Smooth muscle cell (in vitro differentiated cells): ENCODE measurements around the gene PDLIM5. TPM values are rescaled to one million over a fixed set of nuclear protein-coding genes. Genes with fewer than 3 reads are reported as not detected.

ENCODE experiments used
- DNase-seq: peaks from one replicate; lab custom pipeline; 2025; ENCODE audit not compliant: unreplicated experiment; lab: John Stamatoyannopoulos, UW
- H2AFZ ChIP-seq: fragments of 200-600 bp; sonication (generic); 2 replicates; pipeline ENCODE4 v1.6.0; 2016; ENCODE audit warnings: antibody characterized with exemption, low read depth, mild to moderate bottlenecking
- H3F3A ChIP-seq: fragments of 200-600 bp; sonication (generic); 2 replicates; pipeline ENCODE4 v1.6.0; 2017; ENCODE audit warnings: antibody characterized with exemption, low read depth
- H3K27ac ChIP-seq: fragments of 200-600 bp; sonication (generic); 2 replicates; pipeline ENCODE4 v1.5.1; 2016; ENCODE audit warnings: low read depth, mild to moderate bottlenecking
- H3K27me3 ChIP-seq: fragments of 200-600 bp; sonication (generic); 2 replicates; pipeline ENCODE4 v1.6.1; 2016; ENCODE audit warnings: low read depth, mild to moderate bottlenecking
- H3K36me3 ChIP-seq: fragments of 200-600 bp; sonication (generic); 2 replicates; pipeline ENCODE4 v1.5.1; 2016; ENCODE audit warnings: low read depth
- H3K4me1 ChIP-seq: fragments of 200-600 bp; sonication (generic); 2 replicates; pipeline ENCODE4 v1.5.1; 2016; ENCODE audit warnings: low read depth
- H3K4me2 ChIP-seq: fragments of 200-600 bp; sonication (generic); 2 replicates; pipeline ENCODE4 v1.6.0; 2016; ENCODE audit warnings: mild to moderate bottlenecking
- H3K4me3 ChIP-seq: fragments of 200-600 bp; sonication (generic); 2 replicates; pipeline ENCODE4 v1.5.1; 2016; ENCODE audit warnings: mild to moderate bottlenecking
- H3K79me2 ChIP-seq: fragments of 200-600 bp; sonication (generic); 2 replicates; pipeline ENCODE4 v1.6.0; 2016; ENCODE audit warnings: low read depth, mild to moderate bottlenecking
- H3K9ac ChIP-seq: fragments of 200-600 bp; sonication (generic); 2 replicates; pipeline ENCODE4 v1.6.0; 2016; ENCODE audit warnings: low read depth
- H3K9me3 ChIP-seq: fragments of 200-600 bp; sonication (generic); replicated peaks from 2 replicates; pipeline ENCODE4 v1.5.1; 2016; ENCODE audit warnings: low read depth
- H4K20me1 ChIP-seq: fragments of 200-600 bp; sonication (generic); 2 replicates; pipeline ENCODE4 v1.6.0; 2016; ENCODE audit warnings: low read depth
- CTCF ChIP-seq: fragments of 200-600 bp; sonication (generic); IDR thresholded peaks from 2 replicates; pipeline ENCODE4 v1.5.1; 2017; ENCODE audit warnings: borderline replicate concordance, mild to moderate bottlenecking, antibody characterized with exemption; ENCODE audit not compliant: insufficient read depth, poor library complexity, severe bottlenecking
- WGBS: methylation state at CpG from one replicate; pipeline ENCODE4 v1.1.7; 2016; ENCODE audit warnings: low lambda C conversion rate; 5-methylcytosine and 5-hydroxymethylcytosine counted together
- polyA plus RNA-seq: library from polyadenylated mRNA; unstranded; fragments of >200 nt; fragmentation: Nextera tagmentation; extraction: Ambion mirVana; gene quantifications from 2 replicates; pipeline ENCODE4 v1.2.1, GENCODE V29; 2016
- total RNA-seq: library from RNA; depleted of rRNA; stranded (reverse); fragments of >200 nt; gene quantifications from 2 replicates; pipeline ENCODE4 v1.2.3, GENCODE V29; 2014

PDLIM5 gene
- total and polyA plus RNA-seq, 2 experiments from 2014 or later: 129 to 150 TPM

GRCh38 chr4:94442251-94442650, 9.5 kb upstream of the PDLIM5 start:
- Histone ChIP-seq H4K20me1 (no peaks in the 10 kb centered on the region), H3K27me3 (no peaks in the 10 kb centered on the region), H3K36me3 (no peaks in the 10 kb centered on the region), H3K4me3 (no peak overlapping the region), H3K4me1 (no peaks in the 10 kb centered on the region), H3K79me2 (no peaks in the 10 kb centered on the region), H3F3A (no peaks in the 10 kb centered on the region), H3K9ac (no peak overlapping the region), H3K4me2 (no peak overlapping the region), H2AFZ (peak overlapping the region; percentile 44), H3K27ac (no peak overlapping the region), H3K9me3 (no peaks in the 10 kb centered on the region)
- 100% methylated on average over 1 of the region's 1 CpG for WGBS
- TF ChIP-seq CTCF: no peak
- DNase-seq: no peak

GRCh38 chr4:94446386-94446785, 5.4 kb upstream of the PDLIM5 start:
- H3K4me1 ChIP-seq: peaks cover 10% of the 10 kb centered on the region
- no peak overlapping the region for H2AFZ ChIP-seq
- peaks cover 9% of the 10 kb centered on the region for H3F3A ChIP-seq
- no peaks in the 10 kb centered on the region for H3K27me3 ChIP-seq
- H3K27ac ChIP-seq: peak overlapping the region; percentile 14
- no peak overlapping the region for H3K4me3 ChIP-seq
- no peaks in the 10 kb centered on the region for H3K9me3 ChIP-seq
- no peak for DNase-seq
- H4K20me1 ChIP-seq: no peaks in the 10 kb centered on the region
- no peak overlapping the region for H3K9ac ChIP-seq
- no peaks in the 10 kb centered on the region for H3K36me3 ChIP-seq
- TF ChIP-seq CTCF: no peak
- H3K4me2 ChIP-seq: peak overlapping the region; percentile 14
- WGBS: 41% methylated on average over 3 of the region's 3 CpGs
- no peaks in the 10 kb centered on the region for H3K79me2 ChIP-seq

GRCh38 chr4:94447754-94448411, 3.9 kb upstream of the PDLIM5 start:
- no peaks in the 10 kb centered on the region for H3K9me3 ChIP-seq
- H3F3A ChIP-seq: peaks cover 9% of the 10 kb centered on the region
- H3K4me3 ChIP-seq: no peak overlapping the region
- H3K4me1 ChIP-seq: peaks cover 10% of the 10 kb centered on the region
- no peaks in the 10 kb centered on the region for H3K27me3 ChIP-seq
- WGBS: 65% methylated on average over 3 of the region's 3 CpGs
- H3K79me2 ChIP-seq: peaks cover 11% of the 10 kb centered on the region
- peak overlapping the region; percentile 50 for H2AFZ ChIP-seq
- peaks cover 2% of the 10 kb centered on the region for H4K20me1 ChIP-seq
- no peak for DNase-seq
- no peak overlapping the region for H3K9ac ChIP-seq
- H3K4me2 ChIP-seq: peak overlapping the region; percentile 28
- no peaks in the 10 kb centered on the region for H3K36me3 ChIP-seq
- no peak for TF ChIP-seq CTCF
- H3K27ac ChIP-seq: peak overlapping the region; percentile 14

- WGBS: 63% methylated on average over 3 of the region's 3 CpGs
These were observed 2.8 kb upstream of the PDLIM5 start for GRCh38 chr4:94448815-94449375.

More at GRCh38 chr4:94448815-94449375, 2.8 kb upstream of the PDLIM5 start:
- no peak overlapping the region for H3K4me3 ChIP-seq
- H3K36me3 ChIP-seq: no peaks in the 10 kb centered on the region
- no peaks in the 10 kb centered on the region for H3K27me3 ChIP-seq
- H3K9me3 ChIP-seq: no peaks in the 10 kb centered on the region
- no peak overlapping the region for H3K27ac ChIP-seq
- peaks cover 12% of the 10 kb centered on the region for H4K20me1 ChIP-seq
- peaks cover 22% of the 10 kb centered on the region for H3K79me2 ChIP-seq
- peaks cover 9% of the 10 kb centered on the region for H3F3A ChIP-seq
- H2AFZ ChIP-seq: no peak overlapping the region
- no peak for TF ChIP-seq CTCF
- peaks cover 18% of the 10 kb centered on the region for H3K4me1 ChIP-seq
- no peak overlapping the region for H3K9ac ChIP-seq
- H3K4me2 ChIP-seq: no peak overlapping the region
- DNase-seq: no peak
